ENCODE results near the gene ARRB1.

DNA sequence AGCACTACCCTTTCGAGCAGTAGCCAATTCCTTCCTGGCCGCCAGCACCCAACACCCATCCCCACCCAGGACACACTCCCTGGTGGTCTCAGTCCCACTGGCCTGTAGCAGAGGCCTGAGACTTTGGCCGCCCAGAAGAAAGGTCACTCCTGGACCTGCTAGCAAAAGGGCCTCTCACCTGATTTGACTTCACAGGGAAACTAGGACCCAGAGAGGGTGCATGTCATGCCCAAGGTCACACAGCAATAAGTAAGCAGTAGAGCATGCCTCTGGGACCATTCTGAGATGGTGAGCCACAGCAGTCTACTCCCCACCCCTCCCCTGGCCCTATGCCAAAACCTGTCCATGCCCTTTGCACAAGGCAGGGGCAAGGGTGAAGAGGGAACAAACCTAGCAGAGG lies 7.3 kb downstream of the ARRB1 start:
- TF ChIP-seq, protein P1, sequence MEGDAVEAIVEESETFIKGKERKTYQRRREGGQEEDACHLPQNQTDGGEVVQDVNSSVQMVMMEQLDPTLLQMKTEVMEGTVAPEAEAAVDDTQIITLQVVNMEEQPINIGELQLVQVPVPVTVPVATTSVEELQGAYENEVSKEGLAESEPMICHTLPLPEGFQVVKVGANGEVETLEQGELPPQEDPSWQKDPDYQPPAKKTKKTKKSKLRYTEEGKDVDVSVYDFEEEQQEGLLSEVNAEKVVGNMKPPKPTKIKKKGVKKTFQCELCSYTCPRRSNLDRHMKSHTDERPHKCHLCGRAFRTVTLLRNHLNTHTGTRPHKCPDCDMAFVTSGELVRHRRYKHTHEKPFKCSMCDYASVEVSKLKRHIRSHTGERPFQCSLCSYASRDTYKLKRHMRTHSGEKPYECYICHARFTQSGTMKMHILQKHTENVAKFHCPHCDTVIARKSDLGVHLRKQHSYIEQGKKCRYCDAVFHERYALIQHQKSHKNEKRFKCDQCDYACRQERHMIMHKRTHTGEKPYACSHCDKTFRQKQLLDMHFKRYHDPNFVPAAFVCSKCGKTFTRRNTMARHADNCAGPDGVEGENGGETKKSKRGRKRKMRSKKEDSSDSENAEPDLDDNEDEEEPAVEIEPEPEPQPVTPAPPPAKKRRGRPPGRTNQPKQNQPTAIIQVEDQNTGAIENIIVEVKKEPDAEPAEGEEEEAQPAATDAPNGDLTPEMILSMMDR (conservative IDR thresholded peaks at IDR 0.05 in 1 of 2, IDR thresholded peaks at IDR 0.05 in 1 of 2; ENCODE audit: extremely low read depth in 1 of 2, insufficient read depth in 1 of 2, low read depth in 1 of 2, low read length in 2 of 2): no peak
- no peak for TF ChIP-seq EZH2 (IDR thresholded peaks at IDR 0.05; ENCODE audit: borderline replicate concordance, low read length)
